H1 (cell line): ENCODE data around the gene IFNGR1.

Source experiments
- BACH1 ChIP-seq: IDR thresholded peaks from 2 replicates; pipeline ENCODE4 v1.6.1; 2012; ENCODE audit warnings: low read length, improper control_type of control experiment
- EZH2 ChIP-seq: fragments of 200-600 bp; sonication (generic); IDR thresholded peaks from 2 replicates; pipeline ENCODE4 v1.7.1; 2012; ENCODE audit warnings: low read depth, mild to moderate bottlenecking, moderate library complexity, low read length, inconsistent platforms; ENCODE audit not compliant: severe bottlenecking
- GABPA ChIP-seq: IDR thresholded peaks from 2 replicates; pipeline ENCODE4 v1.6.1; 2011; ENCODE audit warnings: mild to moderate bottlenecking, low read length, moderate library complexity, borderline replicate concordance; ENCODE audit not compliant: insufficient read depth
- POLR2A ChIP-seq, 2 experiments: IDR thresholded peaks; 1 replicate in 1 of 2; 2 replicates in 1 of 2; pipeline ENCODE4 v1.6.1; 2011; ENCODE audit warnings: low read depth in 2 of 2, low read length in 2 of 2, mild to moderate bottlenecking in 2 of 2; ENCODE audit errors: control extremely low read depth in 1 of 2
- POLR2AphosphoS5 ChIP-seq: IDR thresholded peaks from 2 replicates; pipeline ENCODE4 v1.6.1; 2011; ENCODE audit warnings: low read depth, low read length
- RFX5 ChIP-seq: IDR thresholded peaks from 2 replicates; pipeline ENCODE4 v1.6.1; 2011; ENCODE audit warnings: low read depth, low read length, improper control_type of control experiment, borderline replicate concordance
- TAF1 ChIP-seq: IDR thresholded peaks from 2 replicates; pipeline ENCODE4 v1.6.1; 2011; ENCODE audit warnings: mild to moderate bottlenecking, low read depth, low read length
- TF ChIP-seq, protein P1 (sequence below), 3 experiments: IDR thresholded peaks; 1 replicate in 2 of 3; 2 replicates in 1 of 3; pipeline versions ENCODE4 v1.5.1 to v1.6.1; 2011; ENCODE audit warnings: low read length in 3 of 3, mild to moderate bottlenecking in 3 of 3, inconsistent platforms in 2 of 3, low read depth in 1 of 3, moderate library complexity in 1 of 3; ENCODE audit not compliant: insufficient read depth in 1 of 3; ENCODE audit errors: control extremely low read depth in 1 of 3

GRCh38 chr6:137224799-137225198 lies 5.6 kb upstream of the IFNGR1 start:
- TF ChIP-seq POLR2A (IDR thresholded peaks at IDR 0.05; ENCODE audit: control extremely low read depth in 1 of 2, low read depth in 2 of 2, low read length in 2 of 2): no peak
- no peak for TF ChIP-seq POLR2AphosphoS5
- no peak for TF ChIP-seq EZH2
- TF ChIP-seq, protein P1, sequence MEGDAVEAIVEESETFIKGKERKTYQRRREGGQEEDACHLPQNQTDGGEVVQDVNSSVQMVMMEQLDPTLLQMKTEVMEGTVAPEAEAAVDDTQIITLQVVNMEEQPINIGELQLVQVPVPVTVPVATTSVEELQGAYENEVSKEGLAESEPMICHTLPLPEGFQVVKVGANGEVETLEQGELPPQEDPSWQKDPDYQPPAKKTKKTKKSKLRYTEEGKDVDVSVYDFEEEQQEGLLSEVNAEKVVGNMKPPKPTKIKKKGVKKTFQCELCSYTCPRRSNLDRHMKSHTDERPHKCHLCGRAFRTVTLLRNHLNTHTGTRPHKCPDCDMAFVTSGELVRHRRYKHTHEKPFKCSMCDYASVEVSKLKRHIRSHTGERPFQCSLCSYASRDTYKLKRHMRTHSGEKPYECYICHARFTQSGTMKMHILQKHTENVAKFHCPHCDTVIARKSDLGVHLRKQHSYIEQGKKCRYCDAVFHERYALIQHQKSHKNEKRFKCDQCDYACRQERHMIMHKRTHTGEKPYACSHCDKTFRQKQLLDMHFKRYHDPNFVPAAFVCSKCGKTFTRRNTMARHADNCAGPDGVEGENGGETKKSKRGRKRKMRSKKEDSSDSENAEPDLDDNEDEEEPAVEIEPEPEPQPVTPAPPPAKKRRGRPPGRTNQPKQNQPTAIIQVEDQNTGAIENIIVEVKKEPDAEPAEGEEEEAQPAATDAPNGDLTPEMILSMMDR (IDR thresholded peaks at IDR 0.05; ENCODE audit: control extremely low read depth in 1 of 3, insufficient read depth in 1 of 3, low read depth in 1 of 3, low read length in 3 of 3): no peak
- TF ChIP-seq GABPA: no peak
- TF ChIP-seq RFX5: no peak
- TF ChIP-seq TAF1: no peak
- TF ChIP-seq BACH1: no peak
